Islet precursor cell (in vitro differentiated cells): ENCODE results near the gene CDK4.
A peak's percentile ranks its signal among the peaks of the same experiment; 100 is the strongest.
"Not testable (repeated sequence)": the region's sequence is repeated elsewhere in the genome, so short reads cannot be mapped to it uniquely, and the experiment has no call there.

ENCODE experiments used
- DNase-seq: peaks from one replicate; pipeline ENCODE4 v3.0.0-alpha.2; 2018

CDK4 gene

GRCh38 chr12:57751788-57752667 is at the start of gene CDK4:
CDK4 (minus strand) TSS chr12:57752310; CDS start chr12:57751717, 593 bp downstream.
- DNase-seq = peak; percentile 100

- no peak for DNase-seq
These were observed 48.9 kb upstream of the CDK4 start for GRCh38 chr12:57800965-57801364.

- DNase-seq = no peak
These were observed 45.8 kb upstream of the CDK4 start for GRCh38 chr12:57797933-57798332.

GRCh38 chr12:57796996-57797395 is 44.9 kb upstream of the CDK4 start:
- no peak for DNase-seq

- DNase-seq = no peak
These were observed 43.2 kb upstream of the CDK4 start for GRCh38 chr12:57795354-57795753.

GRCh38 chr12:57793920-57794319 is 41.8 kb upstream of the CDK4 start:
- no peak for DNase-seq

- no peak for DNase-seq
These were observed 31.8 kb upstream of the CDK4 start for GRCh38 chr12:57783861-57784260.

- DNase-seq = no peak
These were observed 31.3 kb upstream of the CDK4 start for GRCh38 chr12:57783466-57783801.

GRCh38 chr12:57782608-57783465 is 30.7 kb upstream of the CDK4 start, which contains the start of gene TSFM:
TSFM (plus strand) TSS chr12:57782787; CDS start chr12:57782802, 15 bp downstream.
- DNase-seq = peak; percentile 97

- no peak for DNase-seq
These were observed 30.1 kb upstream of the CDK4 start for GRCh38 chr12:57782243-57782607.

- no peak for DNase-seq
These were observed 29.7 kb upstream of the CDK4 start for GRCh38 chr12:57781801-57782200.

GRCh38 chr12:57781244-57781643 is 29.1 kb upstream of the CDK4 start:
- no peak for DNase-seq

GRCh38 chr12:57780284-57780897 is 28.3 kb upstream of the CDK4 start:
- DNase-seq = no peak

GRCh38 chr12:57779736-57780135 is 27.6 kb upstream of the CDK4 start:
- no peak for DNase-seq

GRCh38 chr12:57777911-57778310 is 25.8 kb upstream of the CDK4 start:
- DNase-seq = no peak

GRCh38 chr12:57777367-57777766 is 25.3 kb upstream of the CDK4 start:
- no peak for DNase-seq

GRCh38 chr12:57776247-57776587 is 24.1 kb upstream of the CDK4 start:
- no peak for DNase-seq

GRCh38 chr12:57775563-57776246 is 23.6 kb upstream of the CDK4 start:
- no peak for DNase-seq

- DNase-seq = no peak
These were observed 22.9 kb upstream of the CDK4 start for GRCh38 chr12:57775044-57775443.

- not testable (repeated sequence) for DNase-seq
These were observed 22.5 kb upstream of the CDK4 start for GRCh38 chr12:57774634-57775033.

GRCh38 chr12:57772429-57773322 is 20.6 kb upstream of the CDK4 start, which contains the start of gene EEF1AKMT3:
EEF1AKMT3 (plus strand) TSS chr12:57772614; CDS start chr12:57772725, 111 bp downstream.
- DNase-seq = peak; percentile 90
